Neuronal stem cell (in vitro differentiated cells): ENCODE results near the gene DRAM1.

Experiments used
- DNase-seq: peaks from one replicate; pipeline ENCODE4 v3.0.0-alpha.2; 2013; ENCODE audit warnings: low spot score
- H2AFZ ChIP-seq: one replicate; pipeline ENCODE4 v1.6.1; 2013; ENCODE audit warnings: mild to moderate bottlenecking, low read length, inconsistent platforms
- H2AK5ac ChIP-seq: 2 replicates; pipeline ENCODE4 v1.6.1; 2013; ENCODE audit warnings: low read depth, mild to moderate bottlenecking, inconsistent platforms, low read length, moderate library complexity, mixed read lengths
- H2BK120ac ChIP-seq: 2 replicates; pipeline ENCODE4 v1.6.1; 2013; ENCODE audit warnings: low read depth, mild to moderate bottlenecking, inconsistent platforms, low read length, moderate library complexity, mixed read lengths
- H2BK12ac ChIP-seq: one replicate; pipeline ENCODE4 v1.6.1; 2013; ENCODE audit warnings: low read length, inconsistent platforms
- H2BK15ac ChIP-seq: 2 replicates; pipeline ENCODE4 v1.6.1; 2013; ENCODE audit warnings: mild to moderate bottlenecking, low read length, inconsistent platforms, mixed read lengths
- H2BK5ac ChIP-seq: one replicate; pipeline ENCODE4 v1.6.1; 2013; ENCODE audit warnings: inconsistent platforms, mild to moderate bottlenecking, low read length, moderate library complexity
- H3K14ac ChIP-seq: one replicate; pipeline ENCODE4 v1.6.1; 2013; ENCODE audit warnings: low read length, inconsistent platforms
- H3K18ac ChIP-seq: 2 replicates; pipeline ENCODE4 v1.6.1; 2013; ENCODE audit warnings: low read length, inconsistent platforms
- H3K23ac ChIP-seq: 2 replicates; pipeline ENCODE4 v1.6.1; 2013; ENCODE audit warnings: low read depth, mild to moderate bottlenecking, mixed read lengths, low read length, inconsistent platforms; ENCODE audit not compliant: poor library complexity
- H3K27ac ChIP-seq: replicated peaks from 3 replicates; pipeline ENCODE4 v1.5.1; 2013; ENCODE audit warnings: low read length, inconsistent platforms
- H3K27me3 ChIP-seq, 3 experiments: 2 replicates each; pipeline ENCODE4 v1.6.1; 2013; ENCODE audit warnings: low read length in 3 of 3, mild to moderate bottlenecking in 2 of 3, inconsistent platforms in 1 of 3, low read depth in 1 of 3, mixed read lengths in 1 of 3, moderate library complexity in 1 of 3; ENCODE audit not compliant: control insufficient read depth in 3 of 3, insufficient read depth in 3 of 3
- H3K36me3 ChIP-seq, 2 donors: replicated peaks in 1 of 2; 2 replicates each; pipeline ENCODE4 v1.6.1; 2013; ENCODE audit warnings: low read length in 2 of 2; ENCODE audit not compliant: control insufficient read depth in 2 of 2, insufficient read depth in 2 of 2
- H3K4ac ChIP-seq: 2 replicates; pipeline ENCODE4 v1.6.1; 2013; ENCODE audit warnings: inconsistent platforms, mild to moderate bottlenecking, low read length, moderate library complexity
- H3K4me1 ChIP-seq, 2 donors: 1 replicate in 1 of 2; 2 replicates in 1 of 2; pipeline ENCODE4 v1.6.1; 2013; ENCODE audit warnings: low read length in 2 of 2, low read depth in 1 of 2; ENCODE audit not compliant: control insufficient read depth in 2 of 2, insufficient read depth in 1 of 2
- H3K4me2 ChIP-seq: one replicate; pipeline ENCODE4 v1.6.1; 2013; ENCODE audit warnings: mild to moderate bottlenecking, low read length, inconsistent platforms; ENCODE audit not compliant: insufficient read depth, poor library complexity, severe bottlenecking
- H3K4me3 ChIP-seq, 2 donors: 2 replicates each; pipeline ENCODE4 v1.5.1; 2013; ENCODE audit warnings: low read length in 2 of 2, mild to moderate bottlenecking in 2 of 2, inconsistent platforms in 1 of 2, moderate library complexity in 1 of 2
- H3K79me1 ChIP-seq: one replicate; pipeline ENCODE4 v1.6.1; 2013; ENCODE audit warnings: low read depth, mild to moderate bottlenecking, inconsistent platforms, low read length, moderate library complexity
- H3K9ac ChIP-seq: one replicate; pipeline ENCODE4 v1.6.1; 2013; ENCODE audit warnings: mild to moderate bottlenecking, low read depth, low read length, inconsistent platforms; ENCODE audit not compliant: poor library complexity
- H3K9me3 ChIP-seq, 2 donors: replicated peaks in 1 of 2; 2 replicates each; pipeline versions ENCODE3 to v1.6.1; 2013; ENCODE audit warnings: low read length in 2 of 2, mild to moderate bottlenecking in 2 of 2, inconsistent platforms in 1 of 2, low read depth in 1 of 2, mixed read lengths in 1 of 2, moderate library complexity in 1 of 2; ENCODE audit not compliant: control insufficient read depth in 2 of 2, insufficient read depth in 1 of 2
- H4K8ac ChIP-seq: one replicate; pipeline ENCODE4 v1.6.1; 2013; ENCODE audit warnings: low read depth, mild to moderate bottlenecking, inconsistent platforms, low read length, moderate library complexity
- H4K91ac ChIP-seq: one replicate; pipeline ENCODE4 v1.6.1; 2013; ENCODE audit warnings: low read length, low read depth, mild to moderate bottlenecking, inconsistent platforms; ENCODE audit not compliant: poor library complexity
- WGBS, 2 donors: extraction: QIAGEN DNeasy Blood & Tissue Kit; methylation state at CpG; one replicate each; pipeline ENCODE4 v1.1.7; 2013; ENCODE audit warnings: missing lambda C conversion rate in 2 of 2, mixed read lengths in 1 of 2; ENCODE audit not compliant: insufficient read length in 2 of 2, insufficient replicate concordance in 1 of 2; ENCODE audit errors: extremely low coverage in 2 of 2; 5-methylcytosine and 5-hydroxymethylcytosine counted together

Gene DRAM1

GRCh38 chr12:101923045-101923718 lies 45.8 kb downstream of the DRAM1 start:
- WGBS, 2 donors, result no CpG with 5 or more reads among the region's 8 CpGs
- Histone ChIP-seq H3K4me1 (peaks cover 0 to under 1% of the 10 kb centered on the region in 2 donors), H2BK5ac (no peak overlapping the region)

GRCh38 chr12:101924618-101925017 lies 47.2 kb downstream of the DRAM1 start:
- no peak for DNase-seq
- H3K79me1 ChIP-seq, result no peaks in the 10 kb centered on the region
- no peak overlapping the region for H2BK15ac ChIP-seq
- H2BK5ac ChIP-seq, result no peak overlapping the region
- H3K27ac ChIP-seq, result no peak overlapping the region
- no CpG with 5 or more reads among the region's 3 CpGs for WGBS, 2 donors
- no peak overlapping the region for H3K4me2 ChIP-seq
- H2AFZ ChIP-seq, result peak overlapping the region; percentile 68
- H3K4me1 ChIP-seq, result no peaks in the 10 kb centered on the region
- H3K4ac ChIP-seq, result no peak overlapping the region
- H2BK12ac ChIP-seq, result no peak overlapping the region
- no peak overlapping the region for H3K23ac ChIP-seq
- H4K8ac ChIP-seq, result no peak overlapping the region
- H3K9me3 ChIP-seq, result no peaks in the 10 kb centered on the region
- H2BK120ac ChIP-seq, result no peak overlapping the region
- no peaks in the 10 kb centered on the region for H3K27me3 ChIP-seq
- no peak overlapping the region for H3K18ac ChIP-seq
- no peak overlapping the region for H2AK5ac ChIP-seq
- H4K91ac ChIP-seq, result no peak overlapping the region
- H3K36me3 ChIP-seq, result no peaks in the 10 kb centered on the region
- H3K4me3 ChIP-seq, result no peak overlapping the region
- H3K9ac ChIP-seq, result no peak overlapping the region
- H3K14ac ChIP-seq, result no peak overlapping the region

More at GRCh38 chr12:101923045-101923718, 45.8 kb downstream of the DRAM1 start:
- H3K18ac ChIP-seq, result no peak overlapping the region
- no peak overlapping the region for H4K8ac ChIP-seq
- H3K23ac ChIP-seq, result no peak overlapping the region
- H2BK120ac ChIP-seq, result no peak overlapping the region
- H2BK12ac ChIP-seq, result no peak overlapping the region
- no peak overlapping the region for H3K4me3 ChIP-seq
- H3K14ac ChIP-seq, result no peak overlapping the region
- H2BK15ac ChIP-seq, result no peak overlapping the region
- no peaks in the 10 kb centered on the region for H3K27me3 ChIP-seq
- H3K9me3 ChIP-seq, result no peaks in the 10 kb centered on the region
- H3K4ac ChIP-seq, result no peak overlapping the region
- no peak overlapping the region for H4K91ac ChIP-seq
- no peak overlapping the region for H2AK5ac ChIP-seq
- H3K36me3 ChIP-seq, result no peaks in the 10 kb centered on the region
- H3K27ac ChIP-seq, result no peak overlapping the region
- no peak overlapping the region for H2AFZ ChIP-seq
- H3K79me1 ChIP-seq, result no peaks in the 10 kb centered on the region
- DNase-seq, result no peak
- H3K4me2 ChIP-seq, result no peak overlapping the region
- H3K9ac ChIP-seq, result no peak overlapping the region

- no peaks in the 10 kb centered on the region for H3K79me1 ChIP-seq
- no CpG with 5 or more reads among the region's 4 CpGs for WGBS, 2 donors
- H4K91ac ChIP-seq, result no peak overlapping the region
- H3K9ac ChIP-seq, result no peak overlapping the region
- no peaks in the 10 kb centered on the region for H3K4me1 ChIP-seq
- H3K4me2 ChIP-seq, result no peak overlapping the region
- no peak overlapping the region for H2BK120ac ChIP-seq
- no peak overlapping the region for H4K8ac ChIP-seq
- no peaks in the 10 kb centered on the region for H3K27me3 ChIP-seq
- no peak overlapping the region for H2BK5ac ChIP-seq
- no peak overlapping the region for H3K18ac ChIP-seq
- no peak overlapping the region for H2AK5ac ChIP-seq
- no peak overlapping the region for H3K27ac ChIP-seq
- H3K23ac ChIP-seq, result no peak overlapping the region
- no peak overlapping the region for H3K4ac ChIP-seq
- no peak overlapping the region for H2BK15ac ChIP-seq
- H2AFZ ChIP-seq, result no peak overlapping the region
- H3K4me3 ChIP-seq, result no peak overlapping the region
- H3K14ac ChIP-seq, result no peak overlapping the region
- no peaks in the 10 kb centered on the region for H3K9me3 ChIP-seq
- H3K36me3 ChIP-seq, result no peaks in the 10 kb centered on the region
- H2BK12ac ChIP-seq, result no peak overlapping the region
- no peak for DNase-seq
These were observed 48.0 kb downstream of the DRAM1 start for GRCh38 chr12:101925361-101925760.

GRCh38 chr12:101925935-101926334 lies 48.6 kb downstream of the DRAM1 start:
- no peak overlapping the region for H2BK12ac ChIP-seq
- H3K18ac ChIP-seq, result no peak overlapping the region
- no peak overlapping the region for H3K27ac ChIP-seq
- H3K36me3 ChIP-seq, result no peaks in the 10 kb centered on the region
- H2BK5ac ChIP-seq, result no peak overlapping the region
- no peaks in the 10 kb centered on the region for H3K4me1 ChIP-seq
- no peak overlapping the region for H3K9ac ChIP-seq
- H2AFZ ChIP-seq, result no peak overlapping the region
- no peak overlapping the region for H2BK15ac ChIP-seq
- WGBS, 2 donors, result no CpG with 5 or more reads among the region's 6 CpGs
- DNase-seq, result no peak
- H3K79me1 ChIP-seq, result no peaks in the 10 kb centered on the region
- H4K8ac ChIP-seq, result no peak overlapping the region
- no peak overlapping the region for H2AK5ac ChIP-seq
- no peaks in the 10 kb centered on the region for H3K9me3 ChIP-seq
- no peak overlapping the region for H4K91ac ChIP-seq
- H3K4me2 ChIP-seq, result no peak overlapping the region
- H3K14ac ChIP-seq, result no peak overlapping the region
- H3K23ac ChIP-seq, result no peak overlapping the region
- H3K4ac ChIP-seq, result no peak overlapping the region
- no peak overlapping the region for H2BK120ac ChIP-seq
- no peaks in the 10 kb centered on the region for H3K27me3 ChIP-seq
- H3K4me3 ChIP-seq, result no peak overlapping the region
